Bronchial epithelial cell (primary cell): Measurements from ENCODE around the gene APEX2. TPM values are rescaled to one million over a fixed set of nuclear protein-coding genes. Genes with fewer than 3 reads are reported as not detected.
"Not testable (repeated sequence)": the region's sequence is repeated elsewhere in the genome, so short reads cannot be mapped to it uniquely, and the experiment has no call there.

Source experiments
- DNase-seq: peaks from one replicate; pipeline ENCODE4 v3.0.0-alpha.2; 2010; ENCODE audit warnings: low read depth
- FAIRE-seq: peaks from 2 replicates; lab custom pipeline; 2011; peaks lifted over from hg19 to GRCh38; lab: Jason Lieb, UNC
- H3K27me3 ChIP-seq: 2 replicates; pipeline ENCODE4 v1.5.1; 2011; ENCODE audit warnings: low read length; ENCODE audit not compliant: control insufficient read depth, insufficient read depth
- H3K36me3 ChIP-seq: 2 replicates; pipeline ENCODE4 v1.5.1; 2011; ENCODE audit warnings: low read length; ENCODE audit not compliant: control insufficient read depth, insufficient read depth
- H3K4me3 ChIP-seq: 2 replicates; pipeline ENCODE4 v1.5.1; 2011; ENCODE audit warnings: mild to moderate bottlenecking, low read depth, low read length, control low read depth
- total RNA-seq: library from RNA; depleted of rRNA; stranded (reverse); fragments of >200 nt; gene quantifications from 2 replicates; pipeline ENCODE4 v1.2.1, GENCODE V29; 2014
- TF ChIP-seq, protein P1 (sequence below): IDR thresholded peaks from 2 replicates; pipeline ENCODE4 v1.5.1; 2011; ENCODE audit warnings: mild to moderate bottlenecking, moderate library complexity, low read length, control low read depth, inconsistent platforms; ENCODE audit not compliant: insufficient read depth, severe bottlenecking

Gene APEX2
- total RNA-seq, 1 donor from 2014 or later: 7.1 TPM

DNA sequence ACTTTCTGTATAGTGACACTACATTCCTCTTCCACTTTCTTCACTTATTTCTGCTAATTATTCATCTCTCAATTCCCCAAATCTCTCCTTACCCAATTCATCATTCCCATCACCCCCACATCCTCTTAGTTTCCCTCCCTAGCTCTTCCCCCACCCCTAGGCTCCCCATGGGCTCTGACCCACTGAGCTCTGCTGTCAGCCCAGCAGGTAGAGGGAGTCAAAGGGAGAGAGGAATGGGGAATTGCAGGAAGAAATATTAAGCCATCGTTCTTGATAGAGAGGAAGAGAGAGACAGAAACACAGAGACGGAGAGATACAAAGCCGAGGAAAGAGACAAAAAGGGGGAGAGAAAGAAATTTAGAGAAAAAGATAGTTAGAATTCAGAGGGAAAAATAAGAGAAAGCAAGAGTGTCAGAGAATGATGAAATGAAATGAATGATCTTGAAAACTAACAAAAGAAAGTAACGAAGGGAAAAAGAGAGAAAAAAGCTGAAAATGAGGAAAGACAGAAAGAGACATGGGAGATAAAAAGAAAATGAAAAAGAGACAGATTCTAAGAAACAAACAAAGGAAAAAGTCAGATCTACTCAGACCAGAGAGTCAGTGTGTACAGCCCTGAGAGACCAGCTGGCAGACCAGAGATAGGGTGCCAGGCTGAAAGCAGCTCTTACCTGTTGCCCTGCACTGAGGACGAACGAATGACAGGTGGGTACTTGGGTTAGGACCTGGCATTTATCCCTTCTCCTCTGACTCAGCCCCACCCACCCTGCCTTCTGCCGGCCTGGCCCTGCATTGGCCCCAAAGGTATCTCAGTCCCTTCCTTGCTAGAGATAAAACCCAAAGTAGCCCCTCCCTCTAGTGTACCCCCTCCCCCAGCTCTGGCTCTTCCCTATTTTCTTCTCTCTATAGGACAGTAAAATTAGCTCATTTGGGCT, 30.4 kb downstream of the APEX2 start, which contains the start of gene ALAS2:
Gene ALAS2, minus strand, starts transcription at position 707 of the 935 bp plus-strand sequence. CDS start 4,977 bp downstream, outside the sequence.
- no peak for FAIRE-seq
- TF ChIP-seq, protein P1, sequence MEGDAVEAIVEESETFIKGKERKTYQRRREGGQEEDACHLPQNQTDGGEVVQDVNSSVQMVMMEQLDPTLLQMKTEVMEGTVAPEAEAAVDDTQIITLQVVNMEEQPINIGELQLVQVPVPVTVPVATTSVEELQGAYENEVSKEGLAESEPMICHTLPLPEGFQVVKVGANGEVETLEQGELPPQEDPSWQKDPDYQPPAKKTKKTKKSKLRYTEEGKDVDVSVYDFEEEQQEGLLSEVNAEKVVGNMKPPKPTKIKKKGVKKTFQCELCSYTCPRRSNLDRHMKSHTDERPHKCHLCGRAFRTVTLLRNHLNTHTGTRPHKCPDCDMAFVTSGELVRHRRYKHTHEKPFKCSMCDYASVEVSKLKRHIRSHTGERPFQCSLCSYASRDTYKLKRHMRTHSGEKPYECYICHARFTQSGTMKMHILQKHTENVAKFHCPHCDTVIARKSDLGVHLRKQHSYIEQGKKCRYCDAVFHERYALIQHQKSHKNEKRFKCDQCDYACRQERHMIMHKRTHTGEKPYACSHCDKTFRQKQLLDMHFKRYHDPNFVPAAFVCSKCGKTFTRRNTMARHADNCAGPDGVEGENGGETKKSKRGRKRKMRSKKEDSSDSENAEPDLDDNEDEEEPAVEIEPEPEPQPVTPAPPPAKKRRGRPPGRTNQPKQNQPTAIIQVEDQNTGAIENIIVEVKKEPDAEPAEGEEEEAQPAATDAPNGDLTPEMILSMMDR: no peak
- H3K27me3 ChIP-seq: no peaks in the 10 kb centered on the region
- no peak within 1 kb of the TSS for H3K4me3 ChIP-seq
- no peak for DNase-seq
- no peaks in the 10 kb centered on the region for H3K36me3 ChIP-seq

DNA sequence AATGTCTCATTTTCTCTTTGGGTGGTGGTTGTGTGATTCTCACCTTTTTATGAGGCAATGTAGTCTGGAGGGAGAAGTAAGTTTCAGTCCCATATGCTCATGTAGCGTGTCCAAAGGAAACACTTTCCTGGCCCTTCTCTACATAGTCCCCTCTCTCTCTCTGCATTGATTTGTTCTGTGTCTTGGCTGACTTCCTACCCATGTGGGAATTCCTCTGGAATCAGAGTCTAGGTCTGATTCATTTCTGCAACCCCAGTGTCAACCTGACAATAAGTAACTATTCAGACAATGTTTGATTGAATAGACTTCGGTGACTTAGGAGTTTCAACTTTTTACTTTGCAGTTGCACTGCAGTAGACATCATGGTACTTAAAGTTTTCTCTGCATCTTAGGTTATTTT, 33.3 kb downstream of the APEX2 start:
- Histone ChIP-seq H3K27me3 (no peaks in the 10 kb centered on the region), H3K4me3 (no peak overlapping the region), H3K36me3 (no peaks in the 10 kb centered on the region)
- TF ChIP-seq, protein P1: no peak
- no peak for FAIRE-seq
- no peak for DNase-seq

DNA sequence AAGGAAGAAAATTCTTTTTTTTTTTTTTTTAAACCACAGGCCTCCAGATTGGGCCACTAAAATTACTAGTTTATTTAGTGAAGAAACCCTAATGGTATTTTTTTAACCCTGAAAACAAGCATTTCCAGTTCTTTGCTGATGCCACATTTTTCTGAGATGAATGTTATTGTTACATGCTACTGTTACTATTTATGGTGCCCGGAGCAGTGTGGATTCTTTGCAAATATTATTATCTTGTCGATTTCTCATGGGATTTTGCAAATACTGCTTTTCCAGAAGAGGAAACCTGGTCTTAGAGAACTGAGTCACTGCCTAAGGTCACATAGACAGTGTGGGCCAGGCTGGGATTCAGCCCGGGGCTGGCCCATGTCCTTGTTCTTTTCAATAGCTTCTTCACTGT, 39.3 kb downstream of the APEX2 start:
- Histone ChIP-seq H3K36me3 (no peaks in the 10 kb centered on the region), H3K27me3 (no peaks in the 10 kb centered on the region), H3K4me3 (no peak overlapping the region)
- DNase-seq (peak; percentile 7), FAIRE-seq (no peak)
- TF ChIP-seq, protein P1: no peak

DNA sequence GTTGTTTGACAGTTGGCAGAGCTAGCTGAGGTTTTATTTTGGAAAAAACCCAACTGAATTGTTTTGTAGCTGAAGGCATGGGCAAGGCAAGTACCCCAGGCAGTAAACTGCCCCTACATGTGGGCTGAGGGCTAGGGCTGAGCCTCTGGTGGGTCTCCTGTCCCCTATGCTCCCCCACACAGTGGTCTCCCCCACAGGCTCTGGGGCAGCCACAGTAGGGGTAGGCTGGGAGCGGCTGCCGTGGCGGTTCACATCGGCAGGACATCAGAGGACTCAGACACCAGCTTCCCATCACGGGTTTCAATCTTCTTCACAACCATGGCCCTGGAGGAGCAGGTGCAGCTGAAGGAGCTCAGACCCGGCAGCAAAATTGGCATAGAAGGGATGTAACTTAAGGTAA, 41.4 kb downstream of the APEX2 start:
- Histone ChIP-seq H3K36me3 (no peaks in the 10 kb centered on the region), H3K4me3 (no peak overlapping the region), H3K27me3 (no peaks in the 10 kb centered on the region)
- TF ChIP-seq, protein P1: no peak
- no peak for FAIRE-seq
- DNase-seq: no peak

DNA sequence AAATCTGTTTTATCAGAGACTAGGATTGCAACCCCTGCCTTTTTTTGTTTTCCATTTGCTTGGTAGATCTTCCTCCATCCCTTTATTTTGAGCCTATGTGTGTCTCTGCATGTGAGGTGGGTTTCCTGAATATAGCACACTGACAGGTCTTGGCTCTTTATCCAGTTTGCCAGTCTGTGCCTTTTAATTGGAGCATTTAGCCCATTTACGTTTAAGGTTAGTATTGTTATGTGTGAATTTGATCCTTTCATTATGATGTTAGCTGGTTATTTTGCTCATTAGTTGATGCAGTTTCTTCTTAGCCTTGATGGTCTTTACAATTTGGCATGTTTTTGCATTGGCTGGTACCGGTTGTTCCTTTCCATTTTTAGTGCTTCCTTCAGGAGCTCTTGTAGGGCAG, 50.4 kb downstream of the APEX2 start:
- H3K27me3 ChIP-seq, H3K36me3 ChIP-seq, FAIRE-seq, DNase-seq, H3K4me3 ChIP-seq: not testable (repeated sequence)

DNA sequence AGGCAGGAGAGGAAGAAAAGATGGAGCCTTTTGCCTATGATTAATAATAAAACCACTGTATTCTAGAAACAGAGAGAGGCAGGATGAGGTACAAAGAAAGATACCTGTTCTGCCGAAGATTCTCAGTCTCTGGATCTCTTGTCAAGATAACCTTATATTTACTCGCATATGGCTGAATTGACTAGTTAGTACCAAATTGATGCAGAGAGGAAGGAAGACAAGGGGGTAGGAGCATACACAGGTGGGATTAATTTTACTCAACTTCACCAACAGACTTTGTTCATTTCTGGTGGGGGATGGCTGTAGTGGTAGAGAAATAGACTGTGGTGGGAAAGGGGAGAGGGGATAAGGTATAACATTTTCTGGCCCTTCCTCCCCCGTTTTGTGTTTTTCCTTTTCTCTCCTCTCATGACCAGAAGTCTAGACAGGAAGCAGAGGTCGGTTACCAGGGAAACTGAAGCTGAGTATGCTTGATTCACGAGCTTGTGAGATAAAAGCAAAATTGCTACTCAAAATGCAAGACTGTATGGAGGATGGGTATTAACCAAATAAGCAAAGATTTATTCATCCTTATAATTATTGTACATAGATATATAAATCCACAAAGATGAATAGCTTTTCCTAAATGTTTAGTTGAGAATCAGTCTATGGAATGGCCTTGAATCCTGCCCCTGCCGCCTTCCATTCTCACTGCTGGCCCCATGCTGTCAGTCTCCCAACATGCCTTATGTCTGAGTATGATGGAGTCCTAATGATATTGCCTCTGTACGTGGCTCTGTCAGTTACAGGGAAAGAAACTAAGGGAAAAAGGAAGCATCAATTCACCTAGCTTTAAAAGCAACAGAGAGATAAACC, 56.9 kb downstream of the APEX2 start:
- H3K4me3 ChIP-seq: no peak overlapping the region
- H3K36me3 ChIP-seq: no peaks in the 10 kb centered on the region
- DNase-seq: peak; percentile 27
- TF ChIP-seq, protein P1: no peak
- no peak for FAIRE-seq
- no peaks in the 10 kb centered on the region for H3K27me3 ChIP-seq
